IPS DF 19.7 (cell line): Measurements from ENCODE around the gene ADAMTS10.
"Not testable (repeated sequence)": the region's sequence is repeated elsewhere in the genome, so short reads cannot be mapped to it uniquely, and the experiment has no call there.

Source experiments
- DNase-seq: peaks from one replicate; pipeline ENCODE4 v3.0.0-alpha.2; 2013; ENCODE audit warnings: low read depth, low spot score

ADAMTS10 gene

GRCh38 chr19:8561075-8561764 is 49.3 kb downstream of the ADAMTS10 start:
- no peak for DNase-seq

GRCh38 chr19:8558325-8558724 is 52.2 kb downstream of the ADAMTS10 start:
- DNase-seq, result no peak

GRCh38 chr19:8557642-8558238 is 52.8 kb downstream of the ADAMTS10 start:
- DNase-seq, result no peak

- not testable (repeated sequence) for DNase-seq
These were observed 56.8 kb downstream of the ADAMTS10 start for GRCh38 chr19:8553729-8554128.

GRCh38 chr19:8552810-8553209 is 57.7 kb downstream of the ADAMTS10 start:
- DNase-seq, result peak; percentile 72

- no peak for DNase-seq
These were observed 60.4 kb downstream of the ADAMTS10 start for GRCh38 chr19:8550070-8550469.

- no peak for DNase-seq
These were observed 64.8 kb downstream of the ADAMTS10 start for GRCh38 chr19:8545743-8546142.

- no peak for DNase-seq
These were observed 66.3 kb downstream of the ADAMTS10 start for GRCh38 chr19:8544168-8544567.

GRCh38 chr19:8539621-8540149 is 70.8 kb downstream of the ADAMTS10 start:
- DNase-seq, result no peak

GRCh38 chr19:8537099-8537498 is 73.4 kb downstream of the ADAMTS10 start:
- no peak for DNase-seq

- DNase-seq, result no peak
These were observed 74.2 kb downstream of the ADAMTS10 start for GRCh38 chr19:8536282-8536681.

GRCh38 chr19:8532225-8532624 is 78.3 kb downstream of the ADAMTS10 start:
- DNase-seq, result no peak

- DNase-seq, result no peak
These were observed 79.0 kb downstream of the ADAMTS10 start for GRCh38 chr19:8531470-8531869.
